IMR-90 (cell line): ENCODE measurements around the gene ZNF563. TPM values are rescaled to one million over a fixed set of nuclear protein-coding genes. Genes with fewer than 3 reads are reported as not detected.

Source experiments
- ATAC-seq: fragments of 200-7000 bp; cut with Tn5 transposase; 2 replicates; pipeline ENCODE4 v1.9.1; 2020; ENCODE audit warnings: low read depth, mild to moderate bottlenecking, moderate library complexity
- BruUV-seq: library from RNA; stranded (reverse); fragments of 400-500 nt; replicated peaks from 2 replicates; lab custom pipeline; 2021; lab: Mats Ljungman, UMichigan
- CTCF ChIA-PET: fragments of 300-600 bp; formaldehyde crosslinking; extraction: SDS; loops from one replicate; lab custom pipeline; 2021; ENCODE audit warnings: antibody characterized with exemption; lab: Yijun Ruan, JAX
- POLR2A ChIA-PET: fragments of 300-600 bp; sonication (Branson Sonifier 250); formaldehyde crosslinking; loops from one replicate; lab custom pipeline; 2022; ENCODE audit warnings: antibody characterized with exemption; ENCODE audit not compliant: unreplicated experiment; lab: Charles Lee
- DNase-seq: peaks from one replicate; pipeline ENCODE4 v3.0.0; 2013
- H2AFZ ChIP-seq: replicated peaks from 2 replicates; pipeline ENCODE3; 2013; ENCODE audit warnings: low read length, mild to moderate bottlenecking; ENCODE audit not compliant: poor library complexity
- H2AK5ac ChIP-seq: 2 replicates; pipeline ENCODE4 v1.6.1; 2013; ENCODE audit warnings: low read depth, low read length, inconsistent platforms
- H2AK9ac ChIP-seq: replicated peaks from 2 replicates; pipeline ENCODE3; 2013; ENCODE audit warnings: mild to moderate bottlenecking, low read depth, low read length, moderate library complexity; ENCODE audit not compliant: poor library complexity
- H2BK120ac ChIP-seq: 2 replicates; pipeline ENCODE4 v1.6.1; 2013; ENCODE audit warnings: low read depth, low read length, inconsistent platforms
- H2BK15ac ChIP-seq: 3 replicates; pipeline ENCODE4 v1.6.1; 2013; ENCODE audit warnings: low read depth, low read length, inconsistent platforms
- H2BK20ac ChIP-seq: 2 replicates; pipeline ENCODE4 v1.6.1; 2013; ENCODE audit warnings: low read depth, mild to moderate bottlenecking, inconsistent platforms, low read length, moderate library complexity
- H2BK5ac ChIP-seq: 2 replicates; pipeline ENCODE4 v1.6.1; 2013; ENCODE audit warnings: mild to moderate bottlenecking, low read depth, low read length, inconsistent platforms; ENCODE audit not compliant: poor library complexity, severe bottlenecking
- H3K14ac ChIP-seq: replicated peaks from 2 replicates; pipeline ENCODE4 v1.6.1; 2013; ENCODE audit warnings: low read depth, low read length, inconsistent platforms
- H3K18ac ChIP-seq: 2 replicates; pipeline ENCODE4 v1.6.1; 2013; ENCODE audit warnings: low read depth, low read length, control low read depth
- H3K23ac ChIP-seq: 2 replicates; pipeline ENCODE4 v1.6.1; 2013; ENCODE audit warnings: low read depth, low read length, inconsistent platforms
- H3K27ac ChIP-seq: 2 replicates; pipeline ENCODE4 v1.5.1; 2013; ENCODE audit warnings: mild to moderate bottlenecking, control low read depth, low read length; ENCODE audit not compliant: insufficient read depth
- H3K27me3 ChIP-seq: 2 replicates; pipeline ENCODE4 v1.6.1; 2013; ENCODE audit warnings: low read length; ENCODE audit not compliant: control insufficient read depth, insufficient read depth
- H3K36me3 ChIP-seq: 2 replicates; pipeline ENCODE4 v1.6.1; 2013; ENCODE audit warnings: low read length, mixed read lengths; ENCODE audit not compliant: control insufficient read depth, insufficient read depth
- H3K4ac ChIP-seq: 2 replicates; pipeline ENCODE4 v1.6.1; 2013; ENCODE audit warnings: low read depth, low read length, inconsistent platforms
- H3K4me1 ChIP-seq: 2 replicates; pipeline ENCODE4 v1.6.1; 2013; ENCODE audit warnings: low read length, mixed read lengths; ENCODE audit not compliant: control insufficient read depth, insufficient read depth
- H3K4me2 ChIP-seq: 2 replicates; pipeline ENCODE4 v1.6.1; 2013; ENCODE audit warnings: low read depth, mild to moderate bottlenecking, control low read depth, low read length, moderate library complexity
- H3K4me3 ChIP-seq: 2 replicates; pipeline ENCODE4 v1.5.1; 2013; ENCODE audit warnings: low read depth, mild to moderate bottlenecking, control low read depth, low read length, moderate library complexity; ENCODE audit not compliant: insufficient read depth
- H3K56ac ChIP-seq: 2 replicates; pipeline ENCODE4 v1.6.1; 2013; ENCODE audit warnings: low read length, inconsistent platforms; ENCODE audit not compliant: insufficient read depth; ENCODE audit errors: extremely low read depth
- H3K79me1 ChIP-seq, 2 experiments: 2 replicates each; pipeline ENCODE4 v1.6.1; 2013; ENCODE audit warnings: low read length in 2 of 2, inconsistent platforms in 1 of 2, low read depth in 1 of 2
- H3K9ac ChIP-seq: 2 replicates; pipeline ENCODE4 v1.6.1; 2013; ENCODE audit warnings: low read depth, low read length, control low read depth
- H3K9me1 ChIP-seq: 2 replicates; pipeline ENCODE4 v1.6.1; 2013; ENCODE audit warnings: low read length, inconsistent platforms; ENCODE audit not compliant: insufficient read depth
- H3K9me3 ChIP-seq: 2 replicates; pipeline ENCODE4 v1.6.1; 2013; ENCODE audit warnings: low read length; ENCODE audit not compliant: control insufficient read depth, insufficient read depth
- H4K20me1 ChIP-seq: 2 replicates; pipeline ENCODE4 v1.6.1; 2013; ENCODE audit warnings: low read length, inconsistent platforms; ENCODE audit not compliant: insufficient read depth
- H4K5ac ChIP-seq: 2 replicates; pipeline ENCODE4 v1.6.1; 2013; ENCODE audit warnings: mild to moderate bottlenecking, low read depth, low read length, control low read depth
- H4K8ac ChIP-seq, 2 experiments: 2 replicates each; pipeline ENCODE4 v1.6.1; 2013; ENCODE audit warnings: low read depth in 2 of 2, low read length in 2 of 2, control low read depth in 1 of 2, inconsistent platforms in 1 of 2
- H4K91ac ChIP-seq: 2 replicates; pipeline ENCODE4 v1.6.1; 2013; ENCODE audit warnings: low read depth, low read length, inconsistent platforms; ENCODE audit not compliant: insufficient read depth
- MAZ ChIP-seq: IDR thresholded peaks from 2 replicates; pipeline ENCODE4 v1.6.1; 2012; ENCODE audit warnings: low read depth, mild to moderate bottlenecking, low read length, improper control_type of control experiment, moderate library complexity, borderline replicate concordance
- NFE2L2 ChIP-seq: fragments of 150-350 bp; IDR thresholded peaks from 2 replicates; pipeline ENCODE4 v1.6.1; 2016; ENCODE audit warnings: low read depth, mild to moderate bottlenecking, low read length
- POLR2A ChIP-seq: IDR thresholded peaks from 2 replicates; pipeline ENCODE4 v1.6.1; 2012; ENCODE audit warnings: mild to moderate bottlenecking, low read depth, low read length
- RFX5 ChIP-seq: IDR thresholded peaks from 2 replicates; pipeline ENCODE4 v1.8.0; 2012; ENCODE audit warnings: low read depth, mild to moderate bottlenecking, low read length, moderate library complexity
- WGBS, 2 experiments: methylation state at CpG; one replicate each; pipeline versions ENCODE4 v1.1.5 to v1.1.7; 2013; ENCODE audit warnings: missing lambda C conversion rate in 2 of 2; ENCODE audit not compliant: insufficient read length in 1 of 2; ENCODE audit errors: extremely low coverage in 2 of 2; 5-methylcytosine and 5-hydroxymethylcytosine counted together
- dilution Hi-C: fragments of 300-500 bp; cut with HindIII; formaldehyde crosslinking; loops from one replicate; pipeline ENCODE4 v1.14.3; 2018; ENCODE audit warnings: low sequenced_read_pairs; ENCODE audit not compliant: unreplicated experiment
- in situ Hi-C: fragments of 300-500 bp; cut with MboI; formaldehyde crosslinking; loops from 3 replicates; pipeline ENCODE4 v1.14.3; 2019; ENCODE audit warnings: low sequenced_read_pairs, inconsistent platforms, mixed read lengths
- intact Hi-C: fragments of 100-400 bp; cut with micrococcal nuclease; formaldehyde crosslinking; loops from 2 replicates; pipeline ENCODE4 v1.10.0; 2022
- polyA plus RNA-seq, 3 experiments: library from polyadenylated mRNA; depleted of rRNA; stranded (reverse); fragments of >200 nt; gene quantifications; 2 replicates each; pipeline ENCODE4 v1.2.3, GENCODE V29; 2012; ENCODE audit warnings: low replicate concordance in 1 of 3
- total RNA-seq: library from RNA; depleted of rRNA; stranded (reverse); fragments of >200 nt; gene quantifications from 2 replicates; pipeline ENCODE4 v1.2.3, GENCODE V29; 2012
- TF ChIP-seq, protein P1 (sequence below): conservative IDR thresholded peaks from 2 replicates; pipeline ENCODE4 v1.5.1; 2012; ENCODE audit warnings: mild to moderate bottlenecking, low read depth, low read length, improper control_type of control experiment

Gene ZNF563
- total and polyA plus RNA-seq, 2 of the 4 experiments (the other 2 are of a cell fraction), result 1.3 to 2.0 TPM

DNA sequence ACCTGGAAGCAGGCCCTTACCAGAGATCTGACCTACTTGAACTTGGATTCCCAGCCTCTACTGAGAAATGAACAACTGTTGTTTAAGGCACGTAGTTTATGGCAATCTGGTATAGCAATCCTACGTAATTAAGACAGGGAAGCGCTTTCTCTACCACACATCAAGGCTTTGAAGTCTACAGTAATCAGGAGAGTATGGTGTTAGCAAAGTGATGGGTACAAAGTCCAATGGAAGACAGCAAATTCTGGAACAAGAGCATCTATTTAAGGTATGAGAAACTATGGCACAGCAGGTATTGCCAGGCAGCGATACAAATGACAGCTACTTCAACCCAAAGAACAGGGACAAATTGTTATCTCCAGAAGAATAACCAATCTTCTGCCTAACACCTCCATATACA, 3.1 kb downstream of the ZNF563 start:
- Histone ChIP-seq H3K9me3 (no peaks in the 10 kb centered on the region), H4K5ac (no peak overlapping the region), H4K91ac (no peak overlapping the region), H3K4me2 (no peak overlapping the region), H3K9ac (no peak overlapping the region), H2BK120ac (no peak overlapping the region), H2AFZ (no peak overlapping the region), H3K27me3 (no peaks in the 10 kb centered on the region), H3K27ac (no peak overlapping the region), H2BK5ac (no peak overlapping the region), H2AK9ac (no peak overlapping the region), H2BK15ac (no peak overlapping the region), H4K8ac (no peak overlapping the region), H3K18ac (no peak overlapping the region), H3K36me3 (no peaks in the 10 kb centered on the region), H4K20me1 (no peaks in the 10 kb centered on the region), H3K23ac (no peak overlapping the region), H3K14ac (no peak overlapping the region), H3K9me1 (no peaks in the 10 kb centered on the region), H3K4me1 (peaks cover 6% of the 10 kb centered on the region), H3K56ac (no peak overlapping the region), H2AK5ac (no peak overlapping the region), H2BK20ac (no peak overlapping the region), H3K4ac (no peak overlapping the region), H3K79me1 (peaks cover 5 to 12% of the 10 kb centered on the region in 2 experiments; a peak in 3 of 4 replicates), H3K4me3 (no peak overlapping the region)
- WGBS, 2 experiments, result no CpG with 5 or more reads among the region's 4 CpGs
- dilution Hi-C loops, result no loop called here
- no TSS peak for BruUV-seq
- POLR2A ChIA-PET, result interaction anchor here (0.5 kb wide), 1 partner anchor 16 kb away, joined by 7 read pairs; no protein-coding TSS in a partner anchor
- CTCF ChIA-PET, result no interaction called here
- intact Hi-C loops, result loop anchor here (5.0 kb wide), 1 partner anchor 38 kb away; the partner anchor contains the start of gene ZNF44
- TF ChIP-seq, protein P1, sequence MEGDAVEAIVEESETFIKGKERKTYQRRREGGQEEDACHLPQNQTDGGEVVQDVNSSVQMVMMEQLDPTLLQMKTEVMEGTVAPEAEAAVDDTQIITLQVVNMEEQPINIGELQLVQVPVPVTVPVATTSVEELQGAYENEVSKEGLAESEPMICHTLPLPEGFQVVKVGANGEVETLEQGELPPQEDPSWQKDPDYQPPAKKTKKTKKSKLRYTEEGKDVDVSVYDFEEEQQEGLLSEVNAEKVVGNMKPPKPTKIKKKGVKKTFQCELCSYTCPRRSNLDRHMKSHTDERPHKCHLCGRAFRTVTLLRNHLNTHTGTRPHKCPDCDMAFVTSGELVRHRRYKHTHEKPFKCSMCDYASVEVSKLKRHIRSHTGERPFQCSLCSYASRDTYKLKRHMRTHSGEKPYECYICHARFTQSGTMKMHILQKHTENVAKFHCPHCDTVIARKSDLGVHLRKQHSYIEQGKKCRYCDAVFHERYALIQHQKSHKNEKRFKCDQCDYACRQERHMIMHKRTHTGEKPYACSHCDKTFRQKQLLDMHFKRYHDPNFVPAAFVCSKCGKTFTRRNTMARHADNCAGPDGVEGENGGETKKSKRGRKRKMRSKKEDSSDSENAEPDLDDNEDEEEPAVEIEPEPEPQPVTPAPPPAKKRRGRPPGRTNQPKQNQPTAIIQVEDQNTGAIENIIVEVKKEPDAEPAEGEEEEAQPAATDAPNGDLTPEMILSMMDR, result no peak
- TF ChIP-seq NFE2L2 (no peak), RFX5 (no peak), POLR2A (no peak), MAZ (no peak)
- ATAC-seq, result no peak
- in situ Hi-C loops, result no loop called here
- DNase-seq, result no peak
